GM21526 (cell line): ENCODE results near the gene AGBL5.
"Not testable (repeated sequence)": the region's sequence is repeated elsewhere in the genome, so short reads cannot be mapped to it uniquely, and the experiment has no call there.

Experiments
- ATAC-seq: cut with Tn5 transposase; IDR thresholded peaks from one replicate; pipeline ENCODE4 v1.9.1; 2021; ENCODE audit warnings: moderate library complexity; ENCODE audit not compliant: unreplicated experiment, low FRiP score

AGBL5 gene

GRCh38 chr2:27073782-27074181 is 22.3 kb downstream of the AGBL5 start:
- ATAC-seq = no peak

- no peak for ATAC-seq
These were observed 23.5 kb downstream of the AGBL5 start for GRCh38 chr2:27074738-27075565.

DNA sequence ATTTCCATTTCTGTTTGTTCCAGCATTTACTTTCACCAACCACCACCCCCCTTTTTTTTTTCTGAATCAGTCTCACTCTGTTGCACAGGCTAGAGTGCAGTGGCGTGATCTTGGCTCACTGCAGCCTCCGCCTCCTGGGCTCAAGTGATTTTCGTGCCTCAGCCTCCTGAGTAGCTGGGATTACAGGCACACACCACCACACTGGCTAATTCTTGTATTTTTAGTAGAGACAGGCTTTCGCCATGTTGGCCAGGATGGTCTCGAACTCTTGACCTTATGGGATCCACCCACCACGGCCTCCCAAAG is 24.1 kb downstream of the AGBL5 start:
- ATAC-seq = not testable (repeated sequence)

DNA sequence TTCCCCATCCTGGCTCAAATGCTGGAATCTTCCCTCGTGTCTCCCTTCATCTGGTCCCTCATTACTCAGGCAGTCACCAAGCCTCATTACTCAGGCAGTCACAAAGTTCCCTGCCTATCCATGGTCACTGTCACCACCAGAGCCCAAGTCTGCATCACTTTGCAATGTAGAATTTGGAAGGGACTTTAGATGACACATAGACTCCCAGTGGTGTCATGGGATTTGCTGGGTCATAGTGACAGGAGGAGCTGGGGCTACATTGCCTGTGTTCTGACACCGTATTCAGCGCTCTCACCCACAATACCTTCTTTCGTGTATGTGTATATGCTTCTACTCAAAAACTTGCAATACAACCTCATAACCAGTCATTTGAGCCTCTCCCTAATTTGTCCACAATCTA is 24.9 kb downstream of the AGBL5 start:
- no peak for ATAC-seq

- no peak for ATAC-seq
These were observed 25.8 kb downstream of the AGBL5 start for GRCh38 chr2:27077231-27077630.

DNA sequence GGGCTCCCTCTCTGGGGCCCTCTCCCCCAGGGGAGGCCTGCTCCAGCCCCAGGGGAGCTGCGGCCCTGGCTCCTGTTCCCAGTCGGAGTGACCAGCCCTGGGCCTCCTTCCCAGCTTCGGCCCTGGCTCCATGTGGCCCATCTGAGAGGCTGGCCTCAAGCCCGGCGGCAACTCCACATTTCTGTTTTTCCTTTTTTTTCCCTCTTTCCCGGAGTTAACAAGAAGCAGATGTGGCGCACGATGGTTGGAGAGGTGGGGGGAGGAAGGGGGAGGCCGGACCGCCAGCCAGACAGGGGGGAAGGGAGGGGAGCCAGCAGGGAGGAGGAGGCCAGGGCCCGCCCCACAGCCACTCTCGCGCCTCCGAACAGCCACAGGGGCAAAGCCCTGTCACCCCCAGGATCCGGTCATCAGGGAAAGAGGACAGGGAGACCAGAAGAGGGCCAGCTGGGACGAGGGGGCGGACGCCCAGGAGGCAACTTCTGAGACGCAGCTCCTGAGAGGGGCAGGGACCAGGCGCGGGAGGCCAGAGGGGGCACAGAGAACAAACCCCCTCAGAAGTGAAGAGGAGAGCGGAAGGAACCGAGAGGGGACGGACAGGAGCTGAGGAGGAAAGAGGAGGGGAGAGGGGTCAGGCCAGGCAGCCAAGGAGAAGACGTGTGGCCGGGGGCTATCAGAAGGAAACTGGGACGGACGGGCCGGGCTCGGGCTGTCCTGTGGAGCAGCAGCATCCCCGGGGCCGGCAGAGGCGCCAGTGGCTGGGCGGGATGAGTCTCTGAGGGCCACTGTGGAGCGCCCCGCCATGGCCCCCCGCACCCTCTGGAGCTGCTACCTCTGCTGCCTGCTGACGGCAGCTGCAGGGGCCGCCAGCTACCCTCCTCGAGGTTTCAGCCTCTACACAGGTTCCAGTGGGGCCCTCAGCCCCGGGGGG is 27.1 kb downstream of the AGBL5 start, which contains the start of gene EMILIN1:
TSS of gene EMILIN1 (plus strand) at position 349 of the 928 bp plus-strand sequence. CDS start at position 800, 451 bp downstream.
- no peak for ATAC-seq

DNA sequence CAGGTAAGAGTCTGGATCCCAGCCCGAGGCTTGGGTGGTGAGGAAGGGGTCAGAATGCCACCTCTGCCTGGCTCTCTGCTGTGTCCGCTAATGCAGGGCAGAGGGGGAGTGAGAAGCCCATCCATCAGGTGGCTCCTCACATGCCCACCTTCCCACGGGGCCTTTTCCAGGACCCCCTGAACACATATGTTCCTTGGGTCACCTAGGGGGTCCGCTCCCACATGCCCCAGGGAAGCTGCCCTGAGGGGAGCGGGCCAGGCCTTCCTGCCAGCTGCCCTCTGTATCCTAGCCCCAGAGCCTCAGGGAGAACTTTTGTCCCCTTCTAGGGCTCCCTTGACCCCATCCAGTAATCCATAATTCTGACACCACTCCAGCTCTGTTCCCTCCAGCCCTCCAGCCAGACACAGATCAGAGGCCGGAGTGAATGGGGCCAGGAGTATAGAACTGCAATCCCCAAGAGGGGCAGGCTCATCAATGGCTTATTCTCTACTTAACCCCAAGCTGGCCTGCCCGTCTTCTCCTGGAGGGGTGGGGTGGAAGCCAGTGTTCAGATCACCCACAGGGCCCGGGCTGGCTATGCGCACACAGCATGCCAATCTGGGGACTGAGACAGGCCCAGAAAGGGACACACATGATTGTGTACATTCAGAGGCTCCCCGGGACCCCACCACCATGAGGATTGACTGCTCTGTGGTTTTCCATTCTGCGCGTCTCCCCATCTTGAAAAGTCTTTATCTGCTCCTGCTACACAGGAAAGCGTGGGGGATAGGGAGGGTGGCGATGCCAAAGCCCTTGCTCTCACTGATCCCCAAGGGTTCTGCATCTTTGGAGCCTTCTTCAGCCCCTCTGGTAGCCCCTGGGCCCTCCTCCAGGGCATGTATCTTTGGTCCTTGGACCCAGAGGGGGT is 28.0 kb downstream of the AGBL5 start:
- ATAC-seq = no peak

GRCh38 chr2:27080140-27080469 is 28.6 kb downstream of the AGBL5 start:
- ATAC-seq = no peak

- no peak for ATAC-seq
These were observed 29.1 kb downstream of the AGBL5 start for GRCh38 chr2:27080603-27080936.

- ATAC-seq = no peak
These were observed 30.7 kb downstream of the AGBL5 start for GRCh38 chr2:27081984-27082772.

DNA sequence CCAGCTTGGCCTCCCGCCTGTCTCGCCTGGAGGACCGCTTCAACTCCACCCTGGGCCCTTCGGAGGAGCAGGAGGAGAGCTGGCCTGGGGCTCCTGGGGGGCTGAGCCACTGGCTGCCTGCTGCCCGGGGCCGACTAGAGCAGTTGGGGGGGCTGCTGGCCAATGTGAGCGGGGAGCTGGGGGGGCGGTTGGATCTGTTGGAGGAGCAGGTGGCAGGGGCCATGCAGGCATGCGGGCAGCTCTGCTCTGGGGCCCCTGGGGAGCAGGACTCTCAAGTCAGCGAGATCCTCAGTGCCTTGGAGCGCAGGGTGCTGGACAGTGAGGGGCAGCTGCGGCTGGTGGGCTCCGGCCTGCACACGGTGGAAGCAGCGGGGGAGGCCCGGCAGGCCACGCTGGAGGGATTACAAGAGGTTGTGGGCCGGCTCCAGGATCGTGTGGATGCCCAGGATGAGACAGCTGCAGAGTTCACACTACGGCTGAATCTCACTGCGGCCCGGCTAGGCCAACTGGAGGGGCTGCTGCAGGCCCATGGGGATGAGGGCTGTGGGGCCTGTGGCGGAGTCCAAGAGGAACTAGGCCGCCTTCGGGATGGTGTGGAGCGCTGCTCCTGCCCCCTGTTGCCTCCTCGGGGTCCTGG is 31.4 kb downstream of the AGBL5 start:
- ATAC-seq = no peak

GRCh38 chr2:27083410-27084296 is 32.2 kb downstream of the AGBL5 start:
- ATAC-seq = no peak

DNA sequence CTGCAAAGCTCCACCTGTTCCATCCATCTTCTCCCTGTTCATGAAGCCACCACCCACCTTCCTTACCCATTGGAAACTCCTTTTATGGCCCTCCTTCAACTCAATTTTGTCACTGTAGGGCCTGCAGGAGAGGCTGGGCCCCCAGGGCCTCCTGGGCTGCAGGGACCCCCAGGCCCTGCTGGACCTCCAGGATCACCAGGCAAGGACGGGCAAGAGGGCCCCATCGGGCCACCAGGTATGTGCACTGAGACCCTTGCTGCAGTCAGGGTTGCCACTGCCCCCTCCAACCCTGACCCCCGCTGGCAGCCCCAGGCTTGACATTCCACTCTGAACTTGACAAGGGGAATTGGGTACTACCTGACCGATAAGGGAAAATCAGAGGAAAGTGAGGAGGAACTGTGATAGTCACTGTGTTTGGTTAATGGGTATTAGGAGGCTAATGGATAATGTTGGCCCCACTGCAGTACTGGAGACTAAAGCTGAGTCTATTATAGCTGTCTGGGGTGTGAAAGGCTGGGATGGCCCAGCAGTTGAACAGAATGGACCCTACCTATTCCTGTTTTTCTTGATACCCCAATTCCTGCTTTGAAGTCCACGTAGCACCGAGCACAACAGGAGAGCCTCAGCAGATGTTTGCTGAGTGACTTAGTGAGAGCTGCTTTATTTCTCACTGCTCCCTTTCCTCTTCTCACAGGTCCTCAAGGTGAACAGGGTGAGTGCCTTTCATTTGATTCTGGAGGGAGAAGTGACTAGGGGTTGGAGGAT is 33.0 kb downstream of the AGBL5 start:
- ATAC-seq = no peak

- no peak for ATAC-seq
These were observed 33.7 kb downstream of the AGBL5 start for GRCh38 chr2:27085062-27085672.

- ATAC-seq = peak; percentile 6
These were observed 34.2 kb downstream of the AGBL5 start for GRCh38 chr2:27085673-27086089.

- peak; percentile 51 for ATAC-seq
These were observed 34.7 kb downstream of the AGBL5 start for GRCh38 chr2:27086090-27086723.
